Measurements from ENCODE around the gene LHFPL3.
A peak's percentile ranks its signal among the peaks of the same experiment; 100 is the strongest.

LHFPL3 gene

GRCh38 chr7:104296900-104297299 is 31.5 kb upstream of the LHFPL3 start:
- Histone ChIP-seq H3K9me3 (no peaks in the 10 kb centered on the region), H3K27me3 (peaks cover 23% of the 10 kb centered on the region), H3K4me1 (no peaks in the 10 kb centered on the region), H3K36me3 (no peaks in the 10 kb centered on the region), H3K4me3 (ENCODE audit: low read depth, low read length) (no peak overlapping the region)
- TF ChIP-seq, protein P1, sequence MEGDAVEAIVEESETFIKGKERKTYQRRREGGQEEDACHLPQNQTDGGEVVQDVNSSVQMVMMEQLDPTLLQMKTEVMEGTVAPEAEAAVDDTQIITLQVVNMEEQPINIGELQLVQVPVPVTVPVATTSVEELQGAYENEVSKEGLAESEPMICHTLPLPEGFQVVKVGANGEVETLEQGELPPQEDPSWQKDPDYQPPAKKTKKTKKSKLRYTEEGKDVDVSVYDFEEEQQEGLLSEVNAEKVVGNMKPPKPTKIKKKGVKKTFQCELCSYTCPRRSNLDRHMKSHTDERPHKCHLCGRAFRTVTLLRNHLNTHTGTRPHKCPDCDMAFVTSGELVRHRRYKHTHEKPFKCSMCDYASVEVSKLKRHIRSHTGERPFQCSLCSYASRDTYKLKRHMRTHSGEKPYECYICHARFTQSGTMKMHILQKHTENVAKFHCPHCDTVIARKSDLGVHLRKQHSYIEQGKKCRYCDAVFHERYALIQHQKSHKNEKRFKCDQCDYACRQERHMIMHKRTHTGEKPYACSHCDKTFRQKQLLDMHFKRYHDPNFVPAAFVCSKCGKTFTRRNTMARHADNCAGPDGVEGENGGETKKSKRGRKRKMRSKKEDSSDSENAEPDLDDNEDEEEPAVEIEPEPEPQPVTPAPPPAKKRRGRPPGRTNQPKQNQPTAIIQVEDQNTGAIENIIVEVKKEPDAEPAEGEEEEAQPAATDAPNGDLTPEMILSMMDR (IDR thresholded peaks at IDR 0.05; ENCODE audit: low read depth, low read length), result no peak
- DNase-seq, result no peak

DNA sequence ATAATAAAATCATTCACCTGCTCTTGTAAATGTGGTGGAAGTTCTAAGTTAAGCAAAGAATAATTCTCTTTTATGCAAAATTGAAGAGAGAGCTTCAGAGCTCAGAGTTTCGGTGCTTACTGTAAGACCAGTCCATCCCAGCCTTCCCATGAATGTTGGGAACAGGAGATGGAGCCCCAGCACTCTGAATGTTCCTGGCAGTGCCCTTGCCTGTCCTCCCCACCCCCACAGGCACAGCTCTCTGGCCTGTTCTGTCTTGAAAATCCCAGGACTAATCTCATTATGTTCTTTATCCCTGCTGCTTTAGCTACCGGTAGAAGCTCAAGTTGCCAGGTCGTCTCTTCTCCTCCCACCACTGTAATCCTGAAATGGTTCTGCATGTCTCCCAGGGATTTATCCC is 29.1 kb upstream of the LHFPL3 start:
- Histone ChIP-seq H3K27me3 (peaks cover 7% of the 10 kb centered on the region), H3K4me3 (ENCODE audit: low read depth, low read length) (no peak overlapping the region), H3K9me3 (no peaks in the 10 kb centered on the region), H3K4me1 (no peaks in the 10 kb centered on the region), H3K36me3 (no peaks in the 10 kb centered on the region)
- TF ChIP-seq, protein P1 (IDR thresholded peaks at IDR 0.05; ENCODE audit: low read depth, low read length), result no peak
- peak; percentile 47 for DNase-seq

GRCh38 chr7:104299777-104300176 is 28.6 kb upstream of the LHFPL3 start:
- no peaks in the 10 kb centered on the region for H3K36me3 ChIP-seq
- no peaks in the 10 kb centered on the region for H3K9me3 ChIP-seq
- TF ChIP-seq, protein P1 (IDR thresholded peaks at IDR 0.05; ENCODE audit: low read depth, low read length), result no peak
- H3K4me1 ChIP-seq, result no peaks in the 10 kb centered on the region
- H3K4me3 ChIP-seq (ENCODE audit: low read depth, low read length), result no peak overlapping the region
- DNase-seq, result no peak
- peaks cover 7% of the 10 kb centered on the region for H3K27me3 ChIP-seq

DNA sequence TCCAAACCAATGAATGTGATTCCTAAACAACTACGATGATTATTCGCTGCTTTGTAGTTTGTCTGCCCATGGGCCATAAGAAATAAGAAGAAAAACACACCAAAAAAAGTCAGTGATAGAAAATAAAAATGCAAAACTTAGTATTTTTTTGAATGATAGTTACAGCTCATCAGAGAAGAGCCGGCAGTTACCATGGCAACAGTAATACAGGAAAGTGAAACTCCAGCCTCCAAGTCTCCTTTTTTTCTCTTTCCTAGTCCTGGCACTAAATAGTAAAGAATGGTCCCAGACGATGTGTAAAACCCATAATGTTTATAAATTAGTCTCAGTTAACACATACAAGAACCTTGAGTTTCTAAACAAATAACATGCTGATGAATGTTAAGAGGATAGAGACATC is 21.6 kb upstream of the LHFPL3 start:
- TF ChIP-seq, protein P1 (IDR thresholded peaks at IDR 0.05; ENCODE audit: low read depth, low read length), result no peak
- Histone ChIP-seq H3K4me3 (ENCODE audit: low read depth, low read length) (no peak overlapping the region), H3K4me1 (no peaks in the 10 kb centered on the region), H3K9me3 (no peaks in the 10 kb centered on the region), H3K27me3 (peaks cover 13% of the 10 kb centered on the region), H3K36me3 (no peaks in the 10 kb centered on the region)
- DNase-seq, result no peak

- H3K4me1 ChIP-seq, result no peaks in the 10 kb centered on the region
- no peak for DNase-seq
- H3K36me3 ChIP-seq, result no peaks in the 10 kb centered on the region
- peaks cover 37% of the 10 kb centered on the region for H3K27me3 ChIP-seq
- no peak overlapping the region for H3K4me3 ChIP-seq (ENCODE audit: low read depth, low read length)
- TF ChIP-seq, protein P1 (IDR thresholded peaks at IDR 0.05; ENCODE audit: low read depth, low read length), result no peak
- no peaks in the 10 kb centered on the region for H3K9me3 ChIP-seq
These were observed 10.3 kb upstream of the LHFPL3 start for GRCh38 chr7:104317948-104318629.

- Histone ChIP-seq H3K36me3 (no peaks in the 10 kb centered on the region), H3K4me1 (no peaks in the 10 kb centered on the region), H3K27me3 (peaks cover 81% of the 10 kb centered on the region), H3K9me3 (no peaks in the 10 kb centered on the region), H3K4me3 (ENCODE audit: low read depth, low read length) (no peak overlapping the region)
- DNase-seq, result no peak
- TF ChIP-seq, protein P1 (IDR thresholded peaks at IDR 0.05; ENCODE audit: low read depth, low read length), result no peak
These were observed 869 bp upstream of the LHFPL3 start for GRCh38 chr7:104327534-104327933.

All from BE2C (cell line).